Raji (cell line): Measurements from ENCODE around the gene ADAMTS17.

Experiments used
- POLR2A ChIP-seq: IDR thresholded peaks from 2 replicates; pipeline ENCODE4 v1.6.1; 2011; ENCODE audit warnings: low read depth, low read length, control low read depth; ENCODE audit not compliant: insufficient read depth

Gene ADAMTS17

GRCh38 chr15:99992611-99993231 is 349.1 kb downstream of the ADAMTS17 start:
- no peak for TF ChIP-seq POLR2A

- no peak for TF ChIP-seq POLR2A
Measured at GRCh38 chr15:99989095-99989494, 352.7 kb downstream of the ADAMTS17 start.

GRCh38 chr15:99987701-99988100 is 354.1 kb downstream of the ADAMTS17 start:
- no peak for TF ChIP-seq POLR2A

GRCh38 chr15:99987119-99987506 is 354.7 kb downstream of the ADAMTS17 start:
- TF ChIP-seq POLR2A = no peak

GRCh38 chr15:99986297-99987118 is 355.3 kb downstream of the ADAMTS17 start:
- no peak for TF ChIP-seq POLR2A

- no peak for TF ChIP-seq POLR2A
Measured at GRCh38 chr15:99985878-99986277, 355.9 kb downstream of the ADAMTS17 start.

- no peak for TF ChIP-seq POLR2A
Measured at GRCh38 chr15:99984491-99985243, 357.1 kb downstream of the ADAMTS17 start.

- TF ChIP-seq POLR2A = no peak
Measured at GRCh38 chr15:99983886-99984286, 357.9 kb downstream of the ADAMTS17 start.

- TF ChIP-seq POLR2A = no peak
Measured at GRCh38 chr15:99983171-99983885, 358.4 kb downstream of the ADAMTS17 start.

GRCh38 chr15:99982662-99983061 is 359.1 kb downstream of the ADAMTS17 start:
- no peak for TF ChIP-seq POLR2A

- TF ChIP-seq POLR2A = no peak
Measured at GRCh38 chr15:99981839-99982658, 359.7 kb downstream of the ADAMTS17 start.

- no peak for TF ChIP-seq POLR2A
Measured at GRCh38 chr15:99981191-99981647, 360.6 kb downstream of the ADAMTS17 start.

GRCh38 chr15:99980752-99981151 is 361.0 kb downstream of the ADAMTS17 start:
- TF ChIP-seq POLR2A = no peak

- no peak for TF ChIP-seq POLR2A
Measured at GRCh38 chr15:99979371-99979770, 362.4 kb downstream of the ADAMTS17 start.
